Measurements from ENCODE around the gene EIF5A2. TPM values are rescaled to one million over a fixed set of nuclear protein-coding genes. Genes with fewer than 3 reads are reported as not detected.
"Not testable (repeated sequence)": the region's sequence is repeated elsewhere in the genome, so short reads cannot be mapped to it uniquely, and the experiment has no call there.

EIF5A2 gene
- total RNA-seq, 1 donor from 2014 or later: 6.1 TPM

DNA sequence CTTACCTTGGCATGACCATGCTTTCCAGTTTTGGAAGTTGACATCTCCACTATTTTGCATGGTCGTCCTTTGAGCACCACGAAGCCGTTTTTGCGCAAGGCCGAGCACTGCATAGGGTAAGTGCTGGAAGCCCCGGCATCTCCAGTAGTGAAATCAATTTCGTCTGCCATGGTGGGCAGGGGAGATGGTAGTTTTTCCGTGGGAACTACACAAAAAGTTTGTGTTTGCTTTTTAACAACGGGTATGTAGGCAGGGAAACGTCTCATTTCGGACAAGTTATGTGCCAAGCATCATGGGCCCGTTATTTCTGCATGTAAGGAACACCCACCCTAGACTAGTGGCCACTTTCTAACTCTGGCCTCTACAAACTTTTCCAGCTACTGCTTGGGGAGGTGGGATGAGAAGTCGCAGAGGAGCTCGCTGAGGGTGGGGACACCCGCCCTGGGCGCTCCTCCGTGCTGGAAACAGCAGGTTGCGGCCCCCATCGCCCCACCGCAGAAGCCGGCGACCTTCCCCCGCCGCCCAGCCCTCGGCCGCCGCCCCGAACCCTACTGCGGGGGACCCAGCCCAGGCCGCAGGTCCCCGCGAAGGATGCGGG is 701 bp downstream of the EIF5A2 start:
- Mint-ChIP-seq H3K4me3 (peak overlapping the region; percentile 94), H3K9me3 (peaks cover 12% of the 10 kb centered on the region), H3K27me3 (no peaks in the 10 kb centered on the region), H3K4me1 (peaks cover 18% of the 10 kb centered on the region), H3K36me3 (ENCODE audit: low read depth) (peaks cover 2% of the 10 kb centered on the region), H3K27ac (no peak overlapping the region)
- DNase-seq: no peak
- POLR2A ChIA-PET: interaction anchor here (1.1 to 3.2 kb wide), 3 partner anchors 38 to 684 kb away, joined by 3 to 42 read pairs (median 3); partner anchors contain the start of gene RPL22L1
- intact Hi-C loops (cut with micrococcal nuclease): loop anchor here (1.0 to 10.0 kb wide), 4 partner anchors 37 to 1142 kb away; partner anchors contain the start of genes RPL22L1, SKIL, TERC and TNIK
- no peak for ATAC-seq (ENCODE audit: low read depth)
- TF ChIP-seq CTCF (IDR thresholded peaks at IDR 0.05): no peak
- CTCF ChIA-PET: interaction anchor here (0.5 kb wide), 1 partner anchor 593 kb away, joined by 4 read pairs; no protein-coding TSS in a partner anchor

DNA sequence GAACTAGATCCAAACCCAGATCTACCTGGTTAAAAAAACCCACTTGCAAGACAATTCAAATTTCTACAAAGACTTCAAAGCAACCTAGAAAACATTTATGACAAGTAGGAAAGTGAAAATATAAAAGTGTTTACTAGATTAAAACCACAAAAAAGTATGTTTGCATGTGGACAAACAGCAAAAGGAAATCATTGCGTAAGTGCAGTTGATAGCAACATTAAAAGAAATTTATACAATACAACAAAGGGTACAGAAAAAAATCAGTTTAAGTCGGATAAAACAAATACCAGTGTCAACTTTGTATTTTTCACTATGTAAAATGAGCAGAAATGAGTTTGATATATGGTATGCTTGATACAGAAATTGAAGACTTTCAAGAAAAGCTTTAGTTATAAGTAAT is 2.6 kb downstream of the EIF5A2 start:
- intact Hi-C loops (cut with micrococcal nuclease): loop anchor here (5.0 to 10.0 kb wide), 2 partner anchors 549 to 559 kb away; partner anchors contain the start of genes SKIL and TNIK
- POLR2A ChIA-PET: no interaction called here

GRCh38 chr3:170903123-170903522 is 5.3 kb downstream of the EIF5A2 start:
- ATAC-seq (ENCODE audit: low read depth): no peak
- no peak overlapping the region for H3K27ac Mint-ChIP-seq
- H3K27me3 Mint-ChIP-seq: no peaks in the 10 kb centered on the region
- DNase-seq: no peak
- peaks cover 9% of the 10 kb centered on the region for H3K4me1 Mint-ChIP-seq
- peaks cover 2% of the 10 kb centered on the region for H3K36me3 Mint-ChIP-seq (ENCODE audit: low read depth)
- ChIA-PET POLR2A (no interaction called here), CTCF (no interaction called here)
- H3K4me3 Mint-ChIP-seq: no peak overlapping the region
- no peaks in the 10 kb centered on the region for H3K9me3 Mint-ChIP-seq
- no peak for TF ChIP-seq CTCF (IDR thresholded peaks at IDR 0.05)
- intact Hi-C loops (cut with micrococcal nuclease): loop anchor here (10.0 kb wide), 1 partner anchor 562 kb away; the partner anchor contains the start of gene TNIK

More for the DNA sequence above, 2.6 kb downstream of the EIF5A2 start:
- CTCF ChIA-PET: no interaction called here
- no peak for TF ChIP-seq CTCF (IDR thresholded peaks at IDR 0.05)
- Mint-ChIP-seq H3K27ac (no peak overlapping the region), H3K9me3 (peaks cover 10% of the 10 kb centered on the region), H3K27me3 (no peaks in the 10 kb centered on the region), H3K36me3 (ENCODE audit: low read depth) (peaks cover 2% of the 10 kb centered on the region), H3K4me1 (peaks cover 18% of the 10 kb centered on the region), H3K4me3 (no peak overlapping the region)
- ATAC-seq (ENCODE audit: low read depth): no peak
- DNase-seq: no peak

DNA sequence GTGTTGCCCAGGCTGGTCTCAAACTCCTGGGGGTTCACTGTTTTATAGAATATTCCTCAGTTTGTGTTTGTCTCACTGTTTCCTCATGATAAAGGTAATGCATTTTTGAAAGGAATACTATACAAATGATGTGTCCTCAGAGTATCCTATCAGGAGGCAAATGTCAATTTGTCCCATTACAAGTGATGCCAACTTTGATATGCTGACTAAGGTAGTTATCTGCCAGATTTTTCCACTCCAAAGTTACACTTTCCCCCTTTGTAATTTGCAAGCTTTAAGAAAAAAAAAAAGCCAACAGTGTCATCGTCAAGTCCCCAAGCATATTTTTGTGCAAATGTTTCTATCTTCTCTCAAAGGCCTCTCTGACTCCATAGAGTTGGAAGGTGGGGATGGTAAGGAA is 9.0 kb downstream of the EIF5A2 start:
- Mint-ChIP-seq H3K4me1 (no peaks in the 10 kb centered on the region), H3K36me3 (ENCODE audit: low read depth) (peaks cover 2% of the 10 kb centered on the region), H3K27me3 (no peaks in the 10 kb centered on the region), H3K9me3 (no peaks in the 10 kb centered on the region), H3K27ac (no peak overlapping the region), H3K4me3 (no peak overlapping the region)
- ATAC-seq (ENCODE audit: low read depth): no peak
- POLR2A ChIA-PET: no interaction called here
- CTCF ChIA-PET: no interaction called here
- TF ChIP-seq CTCF (IDR thresholded peaks at IDR 0.05): no peak
- DNase-seq: no peak
- intact Hi-C loops (cut with micrococcal nuclease): no loop called here

DNA sequence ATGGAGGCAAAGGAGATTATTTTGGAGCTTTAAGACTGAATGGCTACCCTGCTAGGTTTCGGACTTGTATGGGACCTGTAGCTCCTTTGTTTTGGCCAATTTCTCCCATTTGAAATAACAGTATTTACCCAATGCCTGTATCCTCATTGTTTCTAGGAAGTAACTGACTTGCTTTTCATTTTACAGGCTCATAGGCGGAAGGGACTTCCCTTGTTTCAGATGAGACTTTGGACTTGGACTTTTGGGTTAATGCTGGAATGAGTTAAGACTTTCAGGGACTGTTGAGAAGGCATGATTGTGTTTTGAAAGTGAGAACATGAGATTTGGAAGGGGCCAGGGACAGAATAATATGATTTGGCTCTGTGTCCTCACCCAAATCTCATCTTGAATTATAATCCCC is 10.5 kb downstream of the EIF5A2 start:
- H3K4me1 Mint-ChIP-seq: no peaks in the 10 kb centered on the region
- intact Hi-C loops (cut with micrococcal nuclease): no loop called here
- TF ChIP-seq CTCF (IDR thresholded peaks at IDR 0.05): no peak
- ChIA-PET POLR2A (no interaction called here), CTCF (no interaction called here)
- no peaks in the 10 kb centered on the region for H3K27me3 Mint-ChIP-seq
- ATAC-seq (ENCODE audit: low read depth): no peak
- H3K4me3 Mint-ChIP-seq: no peak overlapping the region
- no peak for DNase-seq
- peaks cover 2% of the 10 kb centered on the region for H3K36me3 Mint-ChIP-seq (ENCODE audit: low read depth)
- no peak overlapping the region for H3K27ac Mint-ChIP-seq
- no peaks in the 10 kb centered on the region for H3K9me3 Mint-ChIP-seq

DNA sequence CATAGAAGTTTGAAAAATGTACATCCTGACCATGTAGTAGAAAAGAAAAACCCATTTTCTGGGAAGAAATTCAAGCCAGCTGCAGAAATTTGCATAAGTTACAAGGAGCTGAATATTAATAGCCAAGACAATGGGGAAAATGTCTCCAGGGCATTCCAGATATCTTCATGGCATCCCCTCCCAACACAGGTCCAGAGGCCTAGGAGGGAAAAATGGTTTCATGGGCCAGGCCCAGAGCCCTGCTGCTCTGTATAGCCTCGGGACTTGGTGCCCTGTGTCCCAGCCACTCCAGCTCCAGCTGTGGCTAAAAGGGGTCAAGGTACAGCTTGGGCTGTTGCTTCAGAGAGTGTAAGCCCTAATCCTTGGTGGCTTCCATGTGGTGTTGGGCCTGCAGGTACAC is 11.2 kb downstream of the EIF5A2 start:
- CTCF ChIA-PET, H3K4me3 Mint-ChIP-seq: not testable (repeated sequence)
- POLR2A ChIA-PET: interaction anchor here (0.9 kb wide), 1 partner anchor 31 kb away, joined by 3 read pairs; no protein-coding TSS in a partner anchor

More for the DNA sequence above, 11.2 kb downstream of the EIF5A2 start:
- H3K27me3 Mint-ChIP-seq; DNase-seq; H3K27ac Mint-ChIP-seq; H3K4me1 Mint-ChIP-seq; H3K9me3 Mint-ChIP-seq; intact Hi-C loops (cut with micrococcal nuclease); H3K36me3 Mint-ChIP-seq (ENCODE audit: low read depth); ATAC-seq (ENCODE audit: low read depth): not testable (repeated sequence)
